Stromal cell of bone marrow (primary cell): ENCODE results near the gene ACTR1A.
"Not testable (repeated sequence)": the region's sequence is repeated elsewhere in the genome, so short reads cannot be mapped to it uniquely, and the experiment has no call there.

Experiments used
- DNase-seq: peaks from one replicate; pipeline ENCODE4 v3.0.0-alpha.2; 2012; ENCODE audit warnings: low read depth

ACTR1A gene

DNA sequence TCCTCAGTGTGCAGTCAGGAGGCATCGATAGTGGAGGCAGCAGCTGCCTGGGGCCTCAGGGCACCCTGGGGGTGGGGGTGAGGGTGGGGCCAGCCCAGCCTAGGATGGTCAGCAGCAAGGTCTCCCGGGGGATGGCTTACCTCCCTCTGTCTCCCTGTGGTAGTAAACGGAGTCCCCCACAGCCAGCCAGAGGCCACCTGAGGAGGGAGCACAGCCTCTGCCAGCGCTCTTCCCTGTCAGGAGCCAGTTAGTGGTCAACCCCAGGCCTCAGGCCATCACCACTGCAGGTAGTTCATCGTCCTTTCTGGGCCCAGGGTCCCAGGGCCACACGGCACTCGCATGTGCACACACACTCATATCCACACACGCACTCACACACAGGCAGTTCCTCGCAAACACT lies 22.1 kb downstream of the ACTR1A start:
- DNase-seq, result no peak

DNA sequence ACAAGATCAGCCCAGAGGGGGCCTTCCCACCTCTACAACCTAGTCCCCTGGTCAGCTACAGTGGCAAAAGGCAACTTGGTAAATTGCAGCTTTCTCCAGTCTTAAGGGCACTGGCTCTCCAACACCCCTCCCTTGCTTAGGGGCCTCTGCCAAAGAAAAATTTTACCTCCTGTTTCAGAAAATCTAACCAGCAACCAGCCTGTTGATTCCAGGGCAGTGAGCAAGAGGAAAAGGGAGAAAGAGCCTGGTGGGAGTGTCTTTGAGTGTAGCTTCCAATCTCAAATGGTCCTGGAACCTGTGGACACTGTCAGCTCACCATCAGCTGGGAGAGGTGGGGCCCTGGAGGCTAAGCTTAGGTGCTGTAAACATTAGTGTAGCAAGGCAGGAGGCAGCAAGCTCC lies 22.9 kb downstream of the ACTR1A start:
- DNase-seq, result no peak

DNA sequence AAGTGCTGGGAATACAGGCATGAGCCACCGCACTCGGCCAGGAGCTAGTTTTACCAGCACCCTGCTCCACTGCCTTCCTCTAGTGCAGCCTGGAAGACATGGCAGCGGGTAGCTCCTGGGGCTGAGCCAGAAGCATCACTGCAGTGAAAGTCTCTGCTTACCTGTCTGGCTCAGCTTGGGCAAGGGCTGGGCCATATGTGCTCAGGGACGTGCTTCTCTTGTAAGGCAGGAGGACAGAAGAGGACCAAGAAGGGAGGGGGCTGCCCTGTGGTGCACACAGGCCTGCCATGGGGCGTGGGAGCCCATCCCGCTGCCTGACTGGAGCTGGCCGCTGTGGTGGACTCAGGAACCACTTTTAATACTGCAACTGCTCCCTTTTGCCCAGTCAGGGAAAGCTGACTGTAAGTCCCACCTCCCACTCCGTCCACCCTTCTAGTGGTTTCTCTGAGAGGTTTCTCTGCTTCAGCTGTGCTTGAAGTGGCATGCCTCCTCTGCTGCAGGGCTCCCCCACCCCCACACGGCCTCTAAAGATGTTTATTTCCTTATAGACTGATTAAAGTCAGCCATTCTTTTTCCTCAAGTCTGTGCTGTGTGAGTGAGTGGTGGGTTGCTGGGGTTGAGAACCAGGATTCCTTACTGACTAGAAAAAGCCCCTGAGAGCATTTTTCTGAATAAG lies 25.9 kb downstream of the ACTR1A start:
- no peak for DNase-seq

DNA sequence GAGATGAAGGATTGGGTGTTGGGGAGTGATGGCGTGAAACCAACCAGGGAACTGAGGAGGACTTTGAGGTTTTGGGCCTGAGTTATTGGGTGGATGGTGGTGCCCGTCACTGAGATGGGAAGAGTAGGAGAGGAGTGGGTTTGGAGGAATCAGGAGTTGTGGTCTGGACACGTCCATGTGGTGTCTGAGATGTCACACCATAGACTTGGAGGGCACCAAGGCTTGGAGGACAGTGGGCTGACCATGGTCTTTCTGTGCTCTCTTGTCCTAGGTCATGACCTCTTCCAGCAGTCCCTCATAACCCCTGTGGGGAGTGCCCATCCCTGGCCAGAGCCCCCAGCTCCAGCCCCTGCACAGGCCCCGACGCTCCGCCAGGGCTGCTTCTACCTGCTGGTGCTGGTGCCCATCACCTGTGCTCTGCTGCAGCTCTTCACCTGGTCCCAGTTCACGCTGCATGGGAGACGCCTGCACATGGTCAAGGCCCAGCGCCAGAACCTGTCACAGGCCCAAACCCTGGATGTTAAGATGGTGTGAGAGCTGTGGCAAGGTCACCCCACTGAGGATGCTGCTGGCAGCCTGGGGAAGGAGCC lies 27.0 kb downstream of the ACTR1A start:
- DNase-seq, result no peak

DNA sequence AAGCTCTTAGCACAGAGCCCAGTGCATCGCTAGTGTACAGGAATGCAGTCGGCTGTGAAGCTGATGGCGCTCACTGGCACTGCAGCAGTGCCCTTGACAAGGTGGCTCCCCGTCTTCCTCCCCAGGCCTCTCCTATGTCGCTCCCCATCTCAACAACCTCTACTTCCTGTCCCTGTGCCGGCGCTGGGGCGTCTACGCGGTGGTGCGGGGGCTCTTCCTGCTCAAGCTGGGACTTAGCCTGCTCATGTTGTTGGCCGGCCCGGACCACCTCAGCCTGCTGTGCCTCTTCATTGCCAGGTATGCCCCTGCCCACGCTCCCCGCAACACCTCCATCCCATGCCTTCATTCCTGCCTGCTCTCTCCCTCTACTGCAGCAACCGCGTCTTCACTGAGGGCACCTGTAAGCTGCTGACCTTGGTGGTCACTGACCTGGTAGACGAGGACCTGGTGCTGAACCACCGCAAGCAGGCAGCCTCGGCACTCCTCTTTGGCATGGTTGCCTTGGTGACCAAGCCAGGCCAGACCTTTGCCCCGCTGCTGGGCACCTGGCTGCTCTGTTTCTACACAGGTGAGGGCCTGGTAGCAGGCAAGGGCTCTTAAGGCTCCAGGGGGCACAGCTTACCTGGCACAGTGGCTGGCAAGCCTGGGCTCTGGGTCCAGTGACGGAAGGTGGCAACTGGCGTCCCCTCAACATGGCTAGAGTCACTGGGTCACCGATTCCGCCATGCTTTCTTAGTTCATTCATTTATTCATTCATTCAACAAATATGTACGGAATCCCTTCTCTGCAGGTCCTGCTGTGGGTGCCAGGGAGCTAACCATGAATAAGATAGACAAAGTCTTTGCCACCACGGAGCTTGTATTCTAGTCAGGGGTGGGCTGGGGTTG lies 28.8 kb downstream of the ACTR1A start:
- no peak for DNase-seq

DNA sequence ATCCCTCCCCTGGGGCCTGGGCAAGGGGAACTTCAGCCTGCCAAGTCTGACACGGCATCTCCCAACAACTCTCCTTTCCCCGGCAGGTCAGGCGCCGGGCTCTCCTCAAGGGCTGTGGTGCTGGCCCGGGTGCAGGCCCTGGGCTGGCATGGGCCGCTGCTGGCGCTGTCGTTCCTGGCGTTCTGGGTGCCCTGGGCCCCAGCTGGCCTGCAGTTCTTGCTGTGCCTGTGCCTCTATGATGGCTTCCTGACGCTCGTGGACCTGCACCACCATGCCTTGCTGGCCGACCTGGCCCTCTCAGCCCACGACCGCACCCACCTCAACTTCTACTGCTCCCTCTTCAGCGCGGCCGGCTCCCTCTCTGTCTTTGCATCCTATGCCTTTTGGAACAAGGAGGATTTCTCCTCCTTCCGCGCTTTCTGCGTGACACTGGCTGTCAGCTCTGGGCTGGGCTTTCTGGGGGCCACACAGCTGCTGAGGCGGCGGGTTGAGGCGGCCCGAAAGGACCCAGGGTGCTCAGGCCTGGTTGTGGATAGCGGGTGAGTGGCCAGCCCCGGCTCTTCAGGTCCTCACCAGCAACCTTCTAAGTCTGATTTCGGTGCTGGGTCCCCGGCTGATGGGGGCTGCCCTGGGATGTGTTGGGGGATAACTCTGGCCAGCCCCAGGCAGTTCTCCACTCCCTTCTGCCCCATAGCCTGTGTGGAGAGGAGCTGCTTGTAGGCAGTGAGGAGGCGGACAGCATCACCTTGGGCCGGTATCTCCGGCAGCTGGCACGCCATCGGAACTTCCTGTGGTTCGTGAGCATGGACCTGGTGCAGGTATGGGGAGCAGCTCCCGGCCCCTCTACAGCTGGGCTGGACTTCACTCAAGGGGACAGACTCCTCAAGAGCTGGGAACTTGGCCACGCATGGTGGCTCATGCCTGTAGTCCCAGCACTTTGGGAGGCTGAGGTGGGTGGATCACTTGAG lies 31.6 kb downstream of the ACTR1A start:
- no peak for DNase-seq

- peak; percentile 88 for DNase-seq
Measured at GRCh38 chr10:102468683-102469082, 33.8 kb downstream of the ACTR1A start.

DNA sequence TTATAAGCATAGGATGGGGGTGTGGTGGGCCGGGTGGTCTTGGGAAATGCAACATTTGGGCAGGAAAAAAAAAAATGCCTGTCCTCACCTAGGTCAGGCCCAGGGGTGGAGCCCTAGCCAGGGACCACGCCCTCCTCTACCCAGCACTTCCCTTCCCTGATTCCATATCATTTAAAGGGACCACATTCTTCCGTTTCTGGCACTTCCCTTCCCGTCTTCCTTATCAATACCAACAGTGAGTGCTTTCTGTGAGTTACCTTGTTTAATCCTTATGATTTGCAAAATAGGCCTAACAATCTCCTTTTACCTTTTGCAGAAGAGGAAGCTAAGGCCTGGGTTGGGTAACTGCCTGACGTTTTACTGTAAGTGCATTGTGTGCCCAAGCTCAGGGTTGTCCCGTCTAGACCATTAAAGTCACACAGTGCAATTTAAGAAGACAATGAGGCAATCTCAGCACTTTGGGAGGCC lies 34.5 kb downstream of the ACTR1A start:
- no peak for DNase-seq

- no peak for DNase-seq
Measured at GRCh38 chr10:102467318-102467717, 35.2 kb downstream of the ACTR1A start.

DNA sequence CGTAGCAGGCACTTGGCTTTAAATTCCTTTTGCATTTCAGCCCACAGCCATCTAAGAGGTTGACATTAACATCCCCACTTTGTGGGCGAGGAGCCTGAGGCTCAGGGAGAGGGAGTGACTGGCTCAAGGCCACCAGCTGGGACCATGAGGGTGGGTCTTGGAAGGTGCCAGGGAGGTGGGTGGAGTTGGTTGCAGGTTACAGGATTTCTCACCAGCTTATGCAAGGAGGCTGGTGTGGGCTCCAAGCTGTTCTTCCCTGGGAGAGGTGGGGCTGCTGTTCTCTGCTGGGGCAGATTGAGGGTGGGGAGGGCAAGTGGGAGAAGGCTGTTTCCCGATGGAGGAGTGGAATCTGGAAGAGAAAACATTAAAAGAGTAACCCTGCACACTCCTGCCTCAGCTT lies 37.0 kb downstream of the ACTR1A start:
- no peak for DNase-seq

DNA sequence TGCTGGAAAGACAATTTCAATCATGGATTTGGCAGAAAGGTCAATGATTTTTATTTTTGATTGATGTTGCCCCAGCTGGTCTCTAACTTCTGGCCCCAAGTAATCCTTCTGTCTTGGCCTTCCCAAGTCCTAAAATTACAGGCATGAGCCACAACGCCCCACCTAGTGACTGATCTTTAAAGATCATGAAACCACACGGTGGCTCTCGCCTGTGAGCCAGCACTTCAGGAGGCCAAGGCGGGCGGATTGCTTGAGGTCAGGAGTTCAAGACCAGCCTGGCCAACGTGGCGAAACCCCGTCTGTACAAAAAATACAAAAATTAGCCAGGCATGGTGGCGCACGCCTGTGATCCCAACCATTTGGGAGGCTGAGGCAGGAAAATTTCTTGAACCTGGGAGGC lies 38.5 kb downstream of the ACTR1A start:
- no peak for DNase-seq

- DNase-seq, result no peak
Measured at GRCh38 chr10:102462512-102463054, 39.9 kb downstream of the ACTR1A start.

DNA sequence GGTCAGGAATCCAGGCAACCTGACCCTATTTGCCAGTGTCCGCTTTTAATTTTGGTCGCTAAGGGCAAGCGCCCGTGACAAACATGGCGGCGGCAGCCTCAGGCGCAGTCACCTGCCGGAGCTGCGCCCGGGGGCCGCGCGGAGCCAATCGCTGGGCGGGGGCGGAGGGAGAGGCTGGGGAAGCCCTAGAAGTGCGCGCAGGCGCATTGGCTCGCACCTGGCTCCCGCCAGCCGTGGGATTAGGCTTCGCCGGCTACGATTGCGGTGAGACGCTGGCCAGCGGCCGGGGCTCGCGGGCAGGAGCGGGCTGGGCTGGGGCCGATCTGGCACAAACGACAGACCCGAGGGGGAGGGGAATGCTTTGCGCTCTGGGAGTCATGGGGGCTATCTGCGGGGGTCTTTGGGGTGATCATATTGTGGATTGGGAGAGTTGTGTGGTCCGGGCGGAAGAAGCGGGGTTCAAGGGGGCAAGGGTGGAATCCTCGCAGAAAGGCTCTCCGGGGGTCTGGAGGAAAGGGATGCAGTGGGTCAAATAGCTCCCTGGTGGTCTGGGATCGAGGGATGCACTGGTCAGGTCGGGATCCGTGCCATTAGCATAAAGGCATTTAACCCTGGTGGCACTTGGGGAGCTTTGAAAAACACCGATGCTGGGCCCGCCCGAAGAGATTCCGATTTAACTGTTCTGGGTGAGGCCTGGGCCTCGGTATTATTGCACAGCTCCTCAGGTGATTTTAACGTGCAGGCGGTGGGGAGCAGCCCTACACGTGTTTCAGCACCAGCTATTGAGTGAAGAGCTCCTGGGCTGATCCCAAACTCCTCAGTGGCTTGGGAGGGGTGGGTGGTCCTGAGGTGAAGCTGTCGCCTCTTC lies 41.1 kb downstream of the ACTR1A start:
- DNase-seq, result peak; percentile 47

GRCh38 chr10:102460836-102461186 lies 41.7 kb downstream of the ACTR1A start:
- DNase-seq, result no peak

- no peak for DNase-seq
Measured at GRCh38 chr10:102458656-102459055, 43.9 kb downstream of the ACTR1A start.

DNA sequence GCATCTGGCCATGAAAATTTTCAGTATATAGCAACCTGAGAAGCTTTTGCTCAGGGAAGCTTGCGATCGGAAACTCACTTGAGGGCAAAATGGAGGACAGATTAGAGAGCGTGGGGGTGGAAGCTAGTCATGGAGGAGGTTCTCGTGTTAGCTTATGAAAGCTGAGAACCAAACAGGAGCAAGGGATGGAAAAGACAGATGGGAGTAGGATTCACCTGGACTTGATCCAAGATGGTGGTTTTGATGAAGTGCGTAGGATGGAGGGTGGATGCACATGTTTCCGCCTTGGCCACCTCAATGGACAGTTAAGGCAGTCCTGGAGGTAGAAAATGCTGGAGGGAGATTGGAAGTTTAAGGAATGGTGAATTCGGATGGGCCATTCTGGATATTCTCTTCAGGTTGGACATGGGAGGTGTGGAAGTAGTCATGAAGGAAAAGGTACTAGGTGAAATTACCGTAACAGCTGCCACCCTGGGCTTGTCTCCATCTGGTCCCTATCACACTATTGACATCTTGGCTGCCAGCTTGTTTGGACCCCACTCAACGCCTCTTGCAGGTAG lies 44.8 kb downstream of the ACTR1A start:
- no peak for DNase-seq

- peak; percentile 82 for DNase-seq
Measured at GRCh38 chr10:102455893-102456471, 46.5 kb downstream of the ACTR1A start.

GRCh38 chr10:102454662-102455487 lies 47.6 kb downstream of the ACTR1A start:
- not testable (repeated sequence) for DNase-seq

DNA sequence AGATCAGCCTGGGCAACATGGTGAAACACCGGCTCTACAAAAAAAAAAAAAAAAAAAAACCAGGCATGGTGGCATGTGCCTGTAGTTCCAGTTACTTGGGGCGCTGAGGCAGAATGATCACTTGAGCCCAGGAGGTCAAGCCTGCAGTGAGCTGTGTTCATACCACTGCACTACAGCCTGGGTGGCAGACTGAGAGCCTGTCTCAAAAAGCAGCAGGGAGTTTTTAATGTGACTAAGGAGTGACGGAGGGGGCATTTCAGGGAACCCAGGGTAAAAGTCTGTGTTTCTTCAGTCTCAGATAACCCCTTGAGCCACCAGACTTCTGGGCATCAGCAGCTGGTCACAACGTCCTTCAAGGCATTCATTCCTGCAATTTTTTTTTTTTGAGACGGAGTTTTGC lies 49.0 kb downstream of the ACTR1A start:
- no peak for DNase-seq
